PC-3 (cell line): ENCODE measurements around the gene CD28. TPM values are rescaled to one million over a fixed set of nuclear protein-coding genes. Genes with fewer than 3 reads are reported as not detected.

Experiments
- ATAC-seq: fragments of 200-7000 bp; cut with Tn5 transposase; 2 replicates; pipeline ENCODE4 v1.9.1; 2020; ENCODE audit warnings: mild to moderate bottlenecking, moderate library complexity
- BruUV-seq: library from RNA; stranded (reverse); fragments of 400-500 nt; replicated peaks from 2 replicates; lab custom pipeline; 2021; lab: Mats Ljungman, UMichigan
- CTCF ChIA-PET: fragments of 300-600 bp; sonication (Branson Sonifier 250); formaldehyde crosslinking; loops from one replicate; lab custom pipeline; 2022; ENCODE audit warnings: antibody characterized with exemption; lab: Charles Lee
- POLR2A ChIA-PET: fragments of 300-600 bp; sonication (Branson Sonifier 250); formaldehyde crosslinking; loops from one replicate; lab custom pipeline; 2022; ENCODE audit warnings: antibody characterized with exemption; ENCODE audit not compliant: unreplicated experiment; lab: Charles Lee
- DNase-seq: peaks from one replicate; pipeline ENCODE4 v3.0.0-alpha.2; 2015
- H2AFZ ChIP-seq: fragments of 300-600 bp; sonication (generic); 2 replicates; pipeline ENCODE4 v1.6.0; 2016; ENCODE audit warnings: antibody characterized with exemption, low read length
- H3F3A ChIP-seq: fragments of 300-600 bp; sonication (generic); one replicate; pipeline ENCODE4 v1.6.0; 2017; ENCODE audit warnings: antibody characterized with exemption, low read length, control low read depth, mild to moderate bottlenecking; ENCODE audit not compliant: unreplicated experiment
- H3K27ac ChIP-seq: fragments of 300-600 bp; sonication (generic); 2 replicates; pipeline ENCODE4 v1.5.1; 2016; ENCODE audit warnings: mild to moderate bottlenecking, low read length
- H3K27me3 ChIP-seq: fragments of 300-600 bp; sonication (generic); 2 replicates; pipeline ENCODE4 v1.6.1; 2016; ENCODE audit warnings: low read length, mixed read lengths
- H3K36me3 ChIP-seq: fragments of 300-600 bp; sonication (generic); 2 replicates; pipeline ENCODE4 v1.6.1; 2016; ENCODE audit warnings: low read depth, mixed run types, low read length, mixed read lengths
- H3K4me1 ChIP-seq: fragments of 300-600 bp; sonication (generic); 2 replicates; pipeline ENCODE4 v1.5.1; 2016; ENCODE audit warnings: low read length; ENCODE audit not compliant: insufficient read depth
- H3K4me2 ChIP-seq: fragments of 300-600 bp; sonication (generic); 2 replicates; pipeline ENCODE4 v1.6.0; 2016; ENCODE audit warnings: low read length
- H3K4me3 ChIP-seq: fragments of 300-600 bp; sonication (generic); 2 replicates; pipeline ENCODE4 v1.5.1; 2016; ENCODE audit warnings: mild to moderate bottlenecking, low read length, mixed read lengths
- H3K79me2 ChIP-seq: fragments of 300-600 bp; sonication (generic); 2 replicates; pipeline ENCODE4 v1.6.1; 2017; ENCODE audit warnings: low read length, mixed read lengths
- H3K9ac ChIP-seq: fragments of 300-600 bp; sonication (generic); 2 replicates; pipeline ENCODE4 v1.6.0; 2016; ENCODE audit warnings: mild to moderate bottlenecking, low read length
- H3K9me2 ChIP-seq: fragments of 300-600 bp; sonication (generic); replicated peaks from 2 replicates; pipeline ENCODE4 v1.6.1; 2016; ENCODE audit warnings: mixed run types, low read length, mixed read lengths
- H3K9me3 ChIP-seq: fragments of 300-600 bp; sonication (generic); 2 replicates; pipeline ENCODE4 v1.6.1; 2016; ENCODE audit warnings: low read length, mixed read lengths
- H4K20me1 ChIP-seq: fragments of 300-600 bp; sonication (generic); 2 replicates; pipeline ENCODE4 v1.6.1; 2016; ENCODE audit warnings: low read length, mixed read lengths
- CTCF ChIP-seq: fragments of 300-600 bp; sonication (generic); conservative IDR thresholded peaks from 2 replicates; pipeline ENCODE4 v1.5.1; 2017; ENCODE audit warnings: antibody characterized with exemption, low read depth, mild to moderate bottlenecking, low read length
- EZH2 ChIP-seq: fragments of 300-600 bp; sonication (generic); IDR thresholded peaks from one replicate; pipeline ENCODE4 v1.6.1; 2017; ENCODE audit warnings: antibody characterized with exemption, mild to moderate bottlenecking, low read length; ENCODE audit not compliant: unreplicated experiment
- EZH2phosphoT487 ChIP-seq: fragments of 300-600 bp; sonication (generic); IDR thresholded peaks from 2 replicates; pipeline ENCODE4 v1.6.1; 2018; ENCODE audit warnings: mild to moderate bottlenecking, antibody characterized with exemption, low read length, borderline replicate concordance
- intact Hi-C: fragments of 100-400 bp; cut with micrococcal nuclease; formaldehyde crosslinking; loops from 2 replicates; pipeline ENCODE4 v1.9.0; 2023
- total RNA-seq: library from RNA; depleted of rRNA; stranded (reverse); fragments of >200 nt; gene quantifications from 2 replicates; pipeline ENCODE4 v1.2.3, GENCODE V29; 2014

The CD28 gene
- total RNA-seq, 1 experiment from 2014 or later: not detected

DNA sequence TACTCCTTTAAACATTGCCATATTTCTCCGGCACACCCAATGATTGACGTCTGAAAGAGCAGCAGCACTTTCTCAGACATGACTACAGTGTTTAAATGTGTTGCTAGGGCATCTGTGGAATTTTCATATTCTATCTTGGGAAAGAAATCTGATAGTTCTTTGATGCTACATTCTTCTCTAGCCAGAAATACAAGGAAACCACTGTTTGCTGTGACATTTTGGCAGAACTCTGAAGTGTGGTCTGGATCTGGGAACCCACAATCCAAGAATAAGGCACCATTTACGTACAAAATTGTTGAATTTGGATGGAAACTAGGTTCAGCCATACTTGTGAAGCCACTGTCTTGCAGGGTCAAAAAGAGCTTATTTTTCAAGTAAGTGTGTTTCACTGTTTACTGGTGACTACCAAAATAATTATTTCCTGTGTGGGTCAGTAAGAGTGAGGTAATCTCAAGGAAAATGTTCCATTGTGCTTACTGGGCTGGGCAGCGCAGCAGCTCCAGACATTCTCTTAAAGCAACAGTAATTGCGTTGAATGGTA lies 21.3 kb upstream of the CD28 start:
- ChIA-PET POLR2A (no interaction called here), CTCF (no interaction called here)
- Histone ChIP-seq H3K4me3 (no peak overlapping the region), H2AFZ (no peak overlapping the region), H3K4me2 (0 out of 2 replicates have a peak overlapping the region, but pooled peaks have one; percentile 7), H4K20me1 (no peaks in the 10 kb centered on the region), H3K36me3 (no peaks in the 10 kb centered on the region), H3K9me3 (no peaks in the 10 kb centered on the region), H3K27ac (peak overlapping the region; percentile 59), H3K9ac (no peak overlapping the region), H3K9me2 (no peaks in the 10 kb centered on the region), H3K4me1 (peaks cover 37% of the 10 kb centered on the region), H3F3A (no peaks in the 10 kb centered on the region), H3K79me2 (no peaks in the 10 kb centered on the region), H3K27me3 (no peaks in the 10 kb centered on the region)
- DNase-seq: peak; percentile 55
- ATAC-seq: peak; percentile 74
- no TSS peak for BruUV-seq
- TF ChIP-seq CTCF: no peak
- no peak for TF ChIP-seq EZH2
- TF ChIP-seq EZH2phosphoT487: no peak
- intact Hi-C loops: no loop called here

DNA sequence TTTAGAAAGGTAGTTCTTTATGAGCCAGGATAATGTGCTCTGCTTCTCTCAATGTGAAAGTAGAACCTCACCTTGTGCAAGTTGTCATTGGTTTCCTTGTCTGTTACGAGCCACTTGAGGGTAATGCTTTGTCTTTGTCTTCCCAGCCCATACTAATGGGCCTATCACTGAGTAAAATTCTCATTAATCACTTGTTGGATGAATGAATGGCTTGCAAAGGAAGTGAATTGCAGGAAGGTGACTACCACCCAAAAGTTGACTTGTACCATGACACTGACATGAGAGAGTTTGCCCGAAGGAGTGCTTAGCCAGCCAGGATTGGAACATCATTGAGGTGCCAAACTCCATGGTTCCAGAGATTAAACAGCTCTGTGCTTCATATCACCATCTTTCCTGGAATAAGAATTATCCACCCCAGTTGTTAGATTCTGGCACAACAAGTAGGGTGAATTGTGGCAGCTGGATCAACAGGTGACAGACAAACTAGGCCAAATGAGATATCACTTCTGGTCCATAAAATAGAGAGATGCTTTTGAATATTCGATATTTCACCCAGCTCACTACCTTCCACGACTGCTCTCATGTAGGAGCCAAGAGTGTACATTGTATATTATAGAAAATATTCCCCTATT lies 20.5 kb upstream of the CD28 start:
- no TSS peak for BruUV-seq
- no peak overlapping the region for H2AFZ ChIP-seq
- no peaks in the 10 kb centered on the region for H3K27me3 ChIP-seq
- H3K79me2 ChIP-seq: no peaks in the 10 kb centered on the region
- H3K4me1 ChIP-seq: peaks cover 37% of the 10 kb centered on the region
- CTCF ChIA-PET: no interaction called here
- H3K36me3 ChIP-seq: no peaks in the 10 kb centered on the region
- POLR2A ChIA-PET: no interaction called here
- no peaks in the 10 kb centered on the region for H3K9me2 ChIP-seq
- no peak overlapping the region; the same call in 1 of the 2 replicates for H3K9ac ChIP-seq
- ATAC-seq (no peak), DNase-seq (no peak)
- no peak overlapping the region for H3K4me3 ChIP-seq
- H4K20me1 ChIP-seq: no peaks in the 10 kb centered on the region
- peak overlapping the region; percentile 59 for H3K27ac ChIP-seq
- no peaks in the 10 kb centered on the region for H3F3A ChIP-seq
- no peak for TF ChIP-seq CTCF
- TF ChIP-seq EZH2: no peak
- TF ChIP-seq EZH2phosphoT487: no peak
- H3K4me2 ChIP-seq: 0 out of 2 replicates have a peak overlapping the region, but pooled peaks have one; percentile 7
- intact Hi-C loops: no loop called here
- H3K9me3 ChIP-seq: no peaks in the 10 kb centered on the region

GRCh38 chr2:203687165-203687564 lies 19.3 kb upstream of the CD28 start:
- no peaks in the 10 kb centered on the region for H3K36me3 ChIP-seq
- POLR2A ChIA-PET: no interaction called here
- TF ChIP-seq CTCF (no peak), EZH2 (no peak), EZH2phosphoT487 (no peak)
- no peaks in the 10 kb centered on the region for H3K9me3 ChIP-seq
- BruUV-seq: no TSS peak
- no peaks in the 10 kb centered on the region for H3K9me2 ChIP-seq
- no peaks in the 10 kb centered on the region for H4K20me1 ChIP-seq
- H3K27me3 ChIP-seq: no peaks in the 10 kb centered on the region
- H3K27ac ChIP-seq: no peak overlapping the region
- no peaks in the 10 kb centered on the region for H3K79me2 ChIP-seq
- intact Hi-C loops: no loop called here
- no peak overlapping the region for H3K9ac ChIP-seq
- DNase-seq (no peak), ATAC-seq (no peak)
- H3K4me3 ChIP-seq: no peak overlapping the region
- H2AFZ ChIP-seq: no peak overlapping the region
- H3K4me1 ChIP-seq: peaks cover 34% of the 10 kb centered on the region
- no peak overlapping the region for H3K4me2 ChIP-seq
- no peaks in the 10 kb centered on the region for H3F3A ChIP-seq
- CTCF ChIA-PET: no interaction called here
